Ovary (tissue), 3 donors: Measurements from ENCODE around the gene HK1.

ENCODE experiments used
- EP300 ChIP-seq: sonication (generic); formaldehyde crosslinking; IDR thresholded peaks from one replicate; pipeline ENCODE4 v1.6.1; 2017; ENCODE audit warnings: antibody characterized with exemption
- POLR2A ChIP-seq: fragments of 450-650 bp; IDR thresholded peaks from one replicate; pipeline ENCODE4 v1.6.1; 2017; ENCODE audit warnings: antibody characterized with exemption, mild to moderate bottlenecking, moderate library complexity
- TF ChIP-seq, protein P1 (sequence below), 3 donors: fragments of 450-650 bp in 2 of 3; fragments of 200-600 bp in 1 of 3; IDR thresholded peaks; one replicate each; pipeline versions ENCODE4 v1.5.1 to v1.8.0; 2016 to 2022; ENCODE audit warnings: antibody characterized with exemption in 3 of 3, mild to moderate bottlenecking in 1 of 3
- donor health status: DM: no; HTN: no; CAD: no.

GRCh38 chr10:69409176-69409495 is 130.8 kb downstream of the HK1 start:
- TF ChIP-seq, protein P1, sequence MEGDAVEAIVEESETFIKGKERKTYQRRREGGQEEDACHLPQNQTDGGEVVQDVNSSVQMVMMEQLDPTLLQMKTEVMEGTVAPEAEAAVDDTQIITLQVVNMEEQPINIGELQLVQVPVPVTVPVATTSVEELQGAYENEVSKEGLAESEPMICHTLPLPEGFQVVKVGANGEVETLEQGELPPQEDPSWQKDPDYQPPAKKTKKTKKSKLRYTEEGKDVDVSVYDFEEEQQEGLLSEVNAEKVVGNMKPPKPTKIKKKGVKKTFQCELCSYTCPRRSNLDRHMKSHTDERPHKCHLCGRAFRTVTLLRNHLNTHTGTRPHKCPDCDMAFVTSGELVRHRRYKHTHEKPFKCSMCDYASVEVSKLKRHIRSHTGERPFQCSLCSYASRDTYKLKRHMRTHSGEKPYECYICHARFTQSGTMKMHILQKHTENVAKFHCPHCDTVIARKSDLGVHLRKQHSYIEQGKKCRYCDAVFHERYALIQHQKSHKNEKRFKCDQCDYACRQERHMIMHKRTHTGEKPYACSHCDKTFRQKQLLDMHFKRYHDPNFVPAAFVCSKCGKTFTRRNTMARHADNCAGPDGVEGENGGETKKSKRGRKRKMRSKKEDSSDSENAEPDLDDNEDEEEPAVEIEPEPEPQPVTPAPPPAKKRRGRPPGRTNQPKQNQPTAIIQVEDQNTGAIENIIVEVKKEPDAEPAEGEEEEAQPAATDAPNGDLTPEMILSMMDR (IDR thresholded peaks at IDR 0.05), result peak in 1 of 3 donors; percentile 3
- no peak for TF ChIP-seq POLR2A
- TF ChIP-seq EP300, result no peak
